DND-41 (cell line): Measurements from ENCODE around the gene MAPK13.

ENCODE experiments used
- EZH2 ChIP-seq: IDR thresholded peaks from 3 replicates; pipeline ENCODE4 v1.6.1; 2012; ENCODE audit warnings: borderline replicate concordance, low read depth, mild to moderate bottlenecking, moderate library complexity, low read length, inconsistent platforms; ENCODE audit not compliant: severe bottlenecking
- TF ChIP-seq, protein P1 (sequence below): IDR thresholded peaks from 2 replicates; pipeline ENCODE4 v1.5.1; 2012; ENCODE audit warnings: borderline replicate concordance, low read length, moderate library complexity, mild to moderate bottlenecking; ENCODE audit not compliant: poor library complexity, severe bottlenecking; ENCODE audit errors: extremely low read depth

DNA sequence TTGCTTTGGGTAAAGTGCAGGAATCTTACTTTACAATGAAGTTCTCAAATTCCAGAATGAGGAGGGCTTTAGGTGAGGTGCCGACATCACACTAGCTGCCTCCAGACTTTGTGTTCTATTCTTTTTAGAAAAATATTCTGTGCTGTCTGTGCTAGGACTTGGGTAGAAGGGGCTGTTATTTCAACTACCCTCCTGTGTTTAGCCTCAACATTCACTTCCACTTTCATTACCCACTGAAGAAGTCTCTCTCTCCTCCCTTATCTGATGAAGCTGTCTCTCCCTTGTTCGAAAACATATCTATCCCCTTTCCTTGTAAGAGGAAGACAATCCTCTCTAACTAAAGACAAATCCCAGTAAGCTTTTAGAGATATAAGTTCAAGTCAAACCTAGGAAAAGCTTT, 41.3 kb downstream of the MAPK13 start:
- TF ChIP-seq, protein P1, sequence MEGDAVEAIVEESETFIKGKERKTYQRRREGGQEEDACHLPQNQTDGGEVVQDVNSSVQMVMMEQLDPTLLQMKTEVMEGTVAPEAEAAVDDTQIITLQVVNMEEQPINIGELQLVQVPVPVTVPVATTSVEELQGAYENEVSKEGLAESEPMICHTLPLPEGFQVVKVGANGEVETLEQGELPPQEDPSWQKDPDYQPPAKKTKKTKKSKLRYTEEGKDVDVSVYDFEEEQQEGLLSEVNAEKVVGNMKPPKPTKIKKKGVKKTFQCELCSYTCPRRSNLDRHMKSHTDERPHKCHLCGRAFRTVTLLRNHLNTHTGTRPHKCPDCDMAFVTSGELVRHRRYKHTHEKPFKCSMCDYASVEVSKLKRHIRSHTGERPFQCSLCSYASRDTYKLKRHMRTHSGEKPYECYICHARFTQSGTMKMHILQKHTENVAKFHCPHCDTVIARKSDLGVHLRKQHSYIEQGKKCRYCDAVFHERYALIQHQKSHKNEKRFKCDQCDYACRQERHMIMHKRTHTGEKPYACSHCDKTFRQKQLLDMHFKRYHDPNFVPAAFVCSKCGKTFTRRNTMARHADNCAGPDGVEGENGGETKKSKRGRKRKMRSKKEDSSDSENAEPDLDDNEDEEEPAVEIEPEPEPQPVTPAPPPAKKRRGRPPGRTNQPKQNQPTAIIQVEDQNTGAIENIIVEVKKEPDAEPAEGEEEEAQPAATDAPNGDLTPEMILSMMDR: no peak
- TF ChIP-seq EZH2: no peak
